Naive thymus-derived CD8-positive, alpha-beta T cell (primary cell): ENCODE results near the gene FBXL17. TPM values are rescaled to one million over a fixed set of nuclear protein-coding genes. Genes with fewer than 3 reads are reported as not detected.

Source experiments
- ATAC-seq, 2 donors: fragments of 150-1000 bp; cut with Tn5 transposase in 1 of 2; sonication (Bioruptor Pico), chemical (Tn5 transposase) in 1 of 2; 1 replicate in 1 of 2; 2 replicates in 1 of 2; pipeline ENCODE4 v1.10.0; 2021; ENCODE audit warnings: mild to moderate bottlenecking in 2 of 2, moderate library complexity in 2 of 2
- POLR2A ChIA-PET: fragments of 350-600 bp; sonication (Branson Sonifier 250); formaldehyde crosslinking; loops from one replicate; lab custom pipeline; 2021; ENCODE audit warnings: antibody characterized with exemption; lab: Charles Lee
- DNase-seq, 10 donors: peaks; one replicate each; pipeline versions ENCODE4 v3.0.0 to v3.0.0-alpha.2; 2020 to 2022
- H3K27ac Mint-ChIP-seq, 10 donors: one replicate each; pipeline ENCODE4 v1.8.0; 2020 to 2022; ENCODE audit warnings: mild to moderate bottlenecking in 10 of 10, mixed read lengths in 10 of 10, moderate library complexity in 4 of 10, inconsistent platforms in 1 of 10
- H3K27me3 Mint-ChIP-seq, 5 donors: one replicate each; pipeline ENCODE4 v1.8.0; 2021 to 2022; ENCODE audit warnings: mixed read lengths in 5 of 5
- H3K36me3 Mint-ChIP-seq, 3 donors: one replicate each; pipeline ENCODE4 v1.8.0; 2020 to 2022; ENCODE audit warnings: mixed read lengths in 3 of 3, mild to moderate bottlenecking in 2 of 3, inconsistent platforms in 1 of 3
- H3K4me1 Mint-ChIP-seq, 4 donors: one replicate each; pipeline ENCODE4 v1.8.0; 2021 to 2022; ENCODE audit warnings: mixed read lengths in 4 of 4
- H3K4me3 Mint-ChIP-seq, 10 donors: one replicate each; pipeline ENCODE4 v1.8.0; 2020 to 2022; ENCODE audit warnings: mild to moderate bottlenecking in 10 of 10, mixed read lengths in 10 of 10, moderate library complexity in 6 of 10, inconsistent platforms in 1 of 10
- H3K9me3 Mint-ChIP-seq, 9 donors: one replicate each; pipeline ENCODE4 v1.8.0; 2020 to 2022; ENCODE audit warnings: mixed read lengths in 9 of 9, mild to moderate bottlenecking in 3 of 9, inconsistent platforms in 1 of 9, moderate library complexity in 1 of 9
- polyA plus RNA-seq, 3 donors: library from polyadenylated mRNA; unstranded; fragments of 300-500 nt; fragmentation: Illumina TruSeq; gene quantifications; one replicate each; pipeline ENCODE4 v1.2.3, GENCODE V29; 2021
- total RNA-seq, 8 experiments: library from RNA in 2 of 8; stranded (reverse) in 2 of 8; gene quantifications; one replicate each; pipeline ENCODE4 v1.2.3 and lab custom pipeline; 2021 to 2026

FBXL17 gene
- total and polyA plus RNA-seq, 5 experiments from 2014 or later: 4.6 to 25.1 (median 5.0) TPM

DNA sequence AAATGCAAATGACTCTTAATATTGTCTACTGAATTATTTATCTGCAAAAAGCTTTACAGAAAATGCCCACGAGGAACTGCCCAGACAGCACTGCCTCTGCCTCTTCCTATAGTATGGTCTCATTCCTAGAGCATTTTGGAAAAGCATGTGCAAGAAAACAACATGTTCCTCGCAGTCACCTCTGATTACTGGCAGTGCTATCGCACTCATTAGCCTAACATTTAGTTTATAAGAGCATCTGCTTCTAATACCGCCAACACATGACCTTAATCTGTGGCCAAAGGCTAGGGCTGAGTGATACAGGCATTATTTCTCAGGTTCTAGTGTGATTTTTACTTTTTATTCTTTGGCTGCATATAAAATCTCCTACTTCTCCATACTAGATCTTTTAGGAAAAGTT is 259.2 kb downstream of the FBXL17 start:
- Mint-ChIP-seq H3K4me1 (peaks cover 0 to 2% (median 0%) of the 10 kb centered on the region in 4 donors), H3K27ac (no peak overlapping the region), H3K27me3 (no peaks in the 10 kb centered on the region), H3K9me3 (no peaks in the 10 kb centered on the region), H3K36me3 (peaks cover 4 to 15% (median 8%) of the 10 kb centered on the region in 3 donors), H3K4me3 (no peak overlapping the region)
- DNase-seq (no peak), ATAC-seq (no peak)
- POLR2A ChIA-PET: no interaction called here

DNA sequence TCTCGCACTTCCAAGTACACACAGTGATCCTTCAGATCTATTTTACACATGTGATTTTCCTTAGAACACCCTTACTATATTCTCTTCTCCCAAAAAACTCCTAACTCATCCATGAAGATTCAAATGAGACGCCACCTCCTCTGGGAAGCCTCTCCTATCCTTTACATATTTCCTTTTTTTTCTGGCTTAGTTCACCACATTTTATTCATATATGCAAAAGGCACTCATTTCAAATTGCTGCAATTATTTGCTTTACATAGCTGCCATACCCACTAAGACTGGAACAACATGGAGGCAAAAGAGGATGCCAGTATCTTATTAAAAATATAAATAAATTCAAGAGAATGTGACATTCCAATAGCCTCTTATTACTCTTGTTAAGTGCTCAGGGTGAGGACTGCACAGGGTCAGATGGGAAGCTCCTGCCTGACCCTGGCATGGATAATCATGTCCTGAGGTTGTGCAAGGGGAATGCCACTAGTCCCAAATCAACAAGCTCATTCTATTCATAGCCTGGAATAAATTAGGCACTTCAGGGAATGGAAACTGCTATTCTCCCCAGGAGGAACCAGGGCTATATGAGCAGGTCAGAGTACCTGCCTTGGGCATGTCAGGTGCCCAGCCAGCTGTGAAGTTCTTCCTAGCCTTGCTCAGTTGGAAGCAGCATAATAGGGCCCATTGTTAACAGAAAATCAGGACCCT is 262.9 kb downstream of the FBXL17 start:
- peaks cover 10 to 35% (median 13%) of the 10 kb centered on the region in 3 donors for H3K36me3 Mint-ChIP-seq
- peaks cover 0 to 3% (median 0%) of the 10 kb centered on the region in 9 donors for H3K9me3 Mint-ChIP-seq
- POLR2A ChIA-PET: no interaction called here
- ATAC-seq (no peak), DNase-seq (no peak)
- no peak overlapping the region for H3K27ac Mint-ChIP-seq
- H3K4me1 Mint-ChIP-seq: peaks cover 0 to 2% (median 0%) of the 10 kb centered on the region in 4 donors
- no peaks in the 10 kb centered on the region for H3K27me3 Mint-ChIP-seq
- no peak overlapping the region for H3K4me3 Mint-ChIP-seq

DNA sequence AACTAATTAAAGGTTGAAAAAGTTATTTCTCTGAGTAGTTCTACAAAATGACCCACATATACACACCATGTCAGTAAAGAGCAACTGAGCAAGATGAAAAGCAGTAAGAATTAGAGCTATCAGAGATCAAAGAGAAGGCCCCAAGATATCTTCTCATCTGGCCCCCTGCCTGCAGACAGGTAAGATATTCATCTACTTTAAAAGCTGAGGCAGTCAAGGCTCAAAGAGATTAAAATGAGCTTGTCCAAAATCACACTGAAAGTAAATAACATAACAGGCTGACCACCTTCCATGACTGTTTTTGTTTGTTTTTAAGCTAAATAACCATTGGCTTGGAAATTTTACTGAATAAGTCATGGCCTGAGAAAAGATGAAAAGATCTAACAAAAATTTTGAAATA is 266.2 kb downstream of the FBXL17 start:
- POLR2A ChIA-PET: no interaction called here
- no peak for ATAC-seq
- peaks cover 0 to 3% (median 0%) of the 10 kb centered on the region in 4 donors for H3K4me1 Mint-ChIP-seq
- no peak overlapping the region for H3K27ac Mint-ChIP-seq
- peaks cover 15 to 47% (median 31%) of the 10 kb centered on the region in 3 donors for H3K36me3 Mint-ChIP-seq
- DNase-seq: no peak
- no peaks in the 10 kb centered on the region for H3K27me3 Mint-ChIP-seq
- H3K9me3 Mint-ChIP-seq: peaks cover 0 to 19% (median 3%) of the 10 kb centered on the region in 9 donors
- H3K4me3 Mint-ChIP-seq: no peak overlapping the region

DNA sequence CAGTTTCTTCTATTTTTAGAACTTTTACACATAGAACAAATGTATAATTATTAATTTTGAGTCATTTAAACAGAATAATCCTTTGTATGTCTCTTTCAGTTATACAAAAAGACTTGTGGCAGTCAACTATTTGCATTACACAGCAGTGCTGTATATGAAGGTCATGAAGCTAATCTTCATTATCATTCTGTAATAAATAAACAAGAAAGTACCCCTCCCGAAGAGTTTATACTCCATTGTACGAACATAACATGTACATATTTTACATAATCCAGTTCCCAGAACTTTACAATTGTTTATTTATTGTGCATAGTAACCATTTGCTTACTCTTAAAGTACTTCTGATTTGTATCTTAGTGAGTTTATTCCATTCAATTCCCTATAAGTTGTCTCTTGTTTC is 267.9 kb downstream of the FBXL17 start:
- Mint-ChIP-seq H3K4me3 (no peak overlapping the region), H3K9me3 (peaks cover 0 to 19% (median 3%) of the 10 kb centered on the region in 9 donors), H3K36me3 (peaks cover 11 to 45% (median 31%) of the 10 kb centered on the region in 3 donors), H3K27ac (no peak overlapping the region), H3K27me3 (no peaks in the 10 kb centered on the region), H3K4me1 (peaks cover 0 to 3% (median 0%) of the 10 kb centered on the region in 4 donors)
- POLR2A ChIA-PET: no interaction called here
- no peak for DNase-seq
- ATAC-seq: no peak

DNA sequence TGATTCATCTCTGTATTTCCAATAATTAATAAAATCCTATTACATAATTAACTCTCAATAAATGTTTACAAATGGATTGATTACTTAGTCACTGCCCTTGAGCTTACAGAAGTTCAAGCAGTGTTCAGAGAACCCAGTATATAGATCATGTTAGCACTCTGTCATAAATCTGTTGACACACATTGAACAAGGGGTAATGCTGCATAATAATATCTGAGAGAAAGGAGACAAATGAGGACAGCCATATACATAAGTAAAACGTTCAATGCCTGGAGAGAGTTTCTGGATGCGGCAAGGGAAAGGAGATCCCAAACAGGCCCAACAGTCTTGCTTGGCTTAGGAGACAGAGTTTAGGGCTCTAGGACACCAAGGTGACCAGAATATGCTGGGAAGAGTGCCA is 270.2 kb downstream of the FBXL17 start:
- Mint-ChIP-seq H3K36me3 (peaks cover 17 to 42% (median 32%) of the 10 kb centered on the region in 3 donors), H3K27ac (no peak overlapping the region), H3K4me1 (peaks cover 0 to 5% (median 1%) of the 10 kb centered on the region in 4 donors), H3K27me3 (no peaks in the 10 kb centered on the region), H3K4me3 (no peak overlapping the region), H3K9me3 (peaks cover 0 to 19% (median 3%) of the 10 kb centered on the region in 9 donors)
- DNase-seq (no peak), ATAC-seq (no peak)
- POLR2A ChIA-PET: no interaction called here

DNA sequence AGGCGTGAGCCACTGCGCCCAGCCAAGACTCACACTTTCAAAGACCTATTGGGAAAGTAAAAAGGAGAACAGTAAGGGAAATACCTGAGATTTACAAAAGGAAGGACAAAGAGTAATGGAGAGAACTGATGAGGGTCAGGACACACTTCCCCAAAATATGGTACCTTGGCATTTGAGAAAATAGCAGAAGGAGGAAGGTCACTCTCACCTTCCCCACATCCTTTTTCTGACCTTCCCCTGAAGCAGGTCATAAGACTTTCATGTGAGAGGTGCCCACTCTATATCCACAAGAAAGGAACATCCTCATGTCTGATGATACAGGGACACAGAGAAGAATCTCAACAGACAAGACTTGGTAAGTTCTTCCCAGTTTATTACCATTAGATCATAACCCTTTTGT is 272.8 kb downstream of the FBXL17 start:
- H3K9me3 Mint-ChIP-seq: peaks cover 0 to 17% (median 3%) of the 10 kb centered on the region in 9 donors
- H3K4me1 Mint-ChIP-seq: peaks cover 0 to 5% (median 1%) of the 10 kb centered on the region in 4 donors
- peaks cover 24 to 47% (median 30%) of the 10 kb centered on the region in 3 donors for H3K36me3 Mint-ChIP-seq
- H3K27me3 Mint-ChIP-seq: no peaks in the 10 kb centered on the region
- no peak overlapping the region for H3K27ac Mint-ChIP-seq
- DNase-seq (no peak), ATAC-seq (no peak)
- POLR2A ChIA-PET: interaction anchor here (0.7 kb wide), 1 partner anchor 738 kb away, joined by 3 read pairs; no protein-coding TSS in a partner anchor
- no peak overlapping the region for H3K4me3 Mint-ChIP-seq

DNA sequence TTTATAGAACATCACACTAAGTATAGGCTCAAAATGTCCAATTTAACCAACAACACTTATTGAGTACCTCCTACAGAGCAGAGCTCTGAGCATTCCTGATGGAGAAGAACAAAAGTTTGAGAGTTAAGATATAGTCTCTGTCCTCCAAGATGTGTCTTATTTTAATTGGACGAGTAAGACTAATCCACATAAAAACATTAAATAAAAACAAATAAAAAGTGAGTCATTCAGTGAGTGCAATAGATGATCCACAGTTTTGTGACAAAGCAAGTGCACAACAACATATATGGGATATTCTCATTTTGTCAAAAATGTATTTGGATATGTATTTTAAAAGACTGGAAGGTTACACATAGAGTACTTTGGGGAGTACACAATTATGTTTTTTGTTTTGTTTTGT is 277.4 kb downstream of the FBXL17 start:
- ATAC-seq (no peak), DNase-seq (no peak)
- POLR2A ChIA-PET: no interaction called here
- H3K36me3 Mint-ChIP-seq: peaks cover 5 to 39% (median 24%) of the 10 kb centered on the region in 3 donors
- H3K9me3 Mint-ChIP-seq: peaks cover 0 to 2% (median 0%) of the 10 kb centered on the region in 9 donors
- no peak overlapping the region for H3K27ac Mint-ChIP-seq
- peaks cover 0 to 3% (median 1%) of the 10 kb centered on the region in 4 donors for H3K4me1 Mint-ChIP-seq
- no peak overlapping the region for H3K4me3 Mint-ChIP-seq
- no peaks in the 10 kb centered on the region for H3K27me3 Mint-ChIP-seq

DNA sequence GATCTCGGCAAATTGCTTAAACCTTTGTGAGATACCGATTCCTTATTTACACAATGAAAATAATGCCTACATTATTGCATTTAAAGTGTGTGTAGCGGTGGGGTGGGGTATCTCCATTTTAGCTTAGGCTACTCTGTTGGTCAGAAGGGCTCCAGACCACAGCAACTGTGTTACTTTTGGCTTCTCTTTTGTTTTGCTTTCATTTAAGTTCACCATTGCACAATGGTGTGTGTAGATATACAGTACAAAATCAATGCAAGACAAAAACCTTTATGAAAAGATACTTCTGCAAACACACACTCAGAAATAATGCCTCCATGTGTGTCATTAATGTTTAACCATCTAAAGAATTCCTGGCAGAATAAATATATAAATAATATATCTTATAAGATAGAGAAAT is 279.4 kb downstream of the FBXL17 start:
- Mint-ChIP-seq H3K4me1 (no peaks in the 10 kb centered on the region), H3K27me3 (no peaks in the 10 kb centered on the region), H3K9me3 (peaks cover 0 to 2% (median 0%) of the 10 kb centered on the region in 9 donors), H3K4me3 (no peak overlapping the region), H3K36me3 (peaks cover 0 to 33% (median 18%) of the 10 kb centered on the region in 3 donors), H3K27ac (no peak overlapping the region)
- POLR2A ChIA-PET: no interaction called here
- ATAC-seq: no peak
- DNase-seq: no peak

DNA sequence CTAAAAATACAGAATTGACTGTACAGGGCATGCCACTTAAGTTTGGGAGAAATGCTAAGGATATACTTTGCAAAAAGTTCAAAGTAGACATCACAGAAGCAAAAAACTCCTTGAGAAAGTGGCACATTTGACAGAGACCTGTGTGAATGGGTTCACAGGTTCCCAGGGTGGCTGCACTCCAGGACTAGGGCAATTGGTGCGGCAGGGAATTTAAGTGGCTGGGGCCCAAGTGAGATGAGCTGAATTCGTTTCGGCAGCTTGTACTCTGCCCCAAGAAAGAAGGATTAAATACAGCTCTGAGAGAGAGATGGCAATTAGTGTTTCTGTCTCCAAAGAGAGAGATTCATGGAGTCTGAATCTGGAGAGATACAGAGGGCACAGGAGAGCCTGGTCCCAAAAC is 280.1 kb downstream of the FBXL17 start:
- H3K36me3 Mint-ChIP-seq: peaks cover 0 to 29% (median 18%) of the 10 kb centered on the region in 3 donors
- H3K4me3 Mint-ChIP-seq: no peak overlapping the region
- POLR2A ChIA-PET: no interaction called here
- no peaks in the 10 kb centered on the region for H3K4me1 Mint-ChIP-seq
- H3K27ac Mint-ChIP-seq: no peak overlapping the region
- no peak for DNase-seq
- no peak for ATAC-seq
- no peaks in the 10 kb centered on the region for H3K27me3 Mint-ChIP-seq
- peaks cover 0 to 2% (median 0%) of the 10 kb centered on the region in 9 donors for H3K9me3 Mint-ChIP-seq

DNA sequence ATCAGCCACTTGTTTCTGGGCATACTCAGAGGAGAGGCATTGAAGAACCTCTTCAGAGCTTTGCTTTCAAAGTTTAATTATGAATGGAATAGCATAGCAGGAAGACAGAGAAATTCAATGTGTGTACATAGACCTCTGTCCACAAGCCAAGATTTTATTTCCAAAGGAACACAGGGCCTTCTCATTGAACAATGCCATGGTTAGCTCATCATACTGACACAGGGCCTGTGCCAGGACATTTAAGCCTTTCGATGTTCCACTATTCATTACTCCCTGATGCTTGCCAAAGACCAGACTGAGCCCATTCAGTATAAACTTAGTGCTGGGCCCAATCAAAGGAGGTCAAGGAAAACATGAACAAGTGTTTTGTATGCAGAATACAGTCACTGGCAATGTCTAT is 280.8 kb downstream of the FBXL17 start:
- no peak overlapping the region for H3K27ac Mint-ChIP-seq
- no peaks in the 10 kb centered on the region for H3K27me3 Mint-ChIP-seq
- DNase-seq (no peak), ATAC-seq (no peak)
- H3K36me3 Mint-ChIP-seq: peaks cover 0 to 24% (median 14%) of the 10 kb centered on the region in 3 donors
- H3K9me3 Mint-ChIP-seq: no peaks in the 10 kb centered on the region
- no peaks in the 10 kb centered on the region for H3K4me1 Mint-ChIP-seq
- POLR2A ChIA-PET: no interaction called here
- no peak overlapping the region for H3K4me3 Mint-ChIP-seq

DNA sequence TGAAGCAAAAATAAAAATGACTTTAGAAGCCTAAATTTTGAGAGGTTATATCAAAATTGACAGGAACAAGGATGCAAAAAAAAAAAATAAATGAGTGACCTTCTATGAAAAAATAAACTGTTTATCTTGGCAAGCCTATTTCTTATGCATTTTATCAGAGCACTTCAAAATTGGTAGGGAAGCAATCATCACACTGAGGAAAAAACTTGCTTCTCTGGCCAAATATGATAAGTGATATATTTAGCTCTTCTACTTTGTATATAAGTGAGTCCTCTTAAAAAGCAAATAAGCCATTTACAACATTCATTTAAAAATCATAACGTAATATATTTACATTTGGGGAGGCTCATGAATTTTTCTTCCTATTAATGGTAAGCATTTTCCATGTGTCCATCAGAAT is 287.1 kb downstream of the FBXL17 start:
- POLR2A ChIA-PET: no interaction called here
- no peaks in the 10 kb centered on the region for H3K9me3 Mint-ChIP-seq
- no peak overlapping the region for H3K27ac Mint-ChIP-seq
- ATAC-seq: no peak
- peaks cover 0 to 7% (median 0%) of the 10 kb centered on the region in 3 donors for H3K36me3 Mint-ChIP-seq
- no peaks in the 10 kb centered on the region for H3K27me3 Mint-ChIP-seq
- no peak overlapping the region for H3K4me3 Mint-ChIP-seq
- H3K4me1 Mint-ChIP-seq: no peaks in the 10 kb centered on the region
- no peak for DNase-seq

DNA sequence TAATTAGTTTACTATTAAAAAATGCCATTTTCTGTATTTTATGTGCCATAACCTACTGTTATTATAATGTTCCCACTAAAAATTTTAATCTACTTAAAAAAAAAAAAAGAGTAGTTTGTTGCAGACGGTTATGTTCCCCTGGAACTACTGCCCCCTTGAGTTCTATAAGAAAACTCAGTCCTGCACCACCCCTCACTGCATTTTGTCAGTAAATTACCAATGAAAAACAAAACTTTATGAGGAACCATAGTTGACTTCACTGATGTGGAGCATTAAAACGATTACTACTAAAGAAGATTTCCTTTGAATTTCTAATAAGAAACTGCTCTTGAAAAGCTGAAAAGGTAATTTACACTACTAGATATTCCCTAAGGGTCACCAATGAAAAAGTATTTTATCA is 288.7 kb downstream of the FBXL17 start:
- H3K27ac Mint-ChIP-seq: no peak overlapping the region
- POLR2A ChIA-PET: no interaction called here
- no peaks in the 10 kb centered on the region for H3K4me1 Mint-ChIP-seq

DNA sequence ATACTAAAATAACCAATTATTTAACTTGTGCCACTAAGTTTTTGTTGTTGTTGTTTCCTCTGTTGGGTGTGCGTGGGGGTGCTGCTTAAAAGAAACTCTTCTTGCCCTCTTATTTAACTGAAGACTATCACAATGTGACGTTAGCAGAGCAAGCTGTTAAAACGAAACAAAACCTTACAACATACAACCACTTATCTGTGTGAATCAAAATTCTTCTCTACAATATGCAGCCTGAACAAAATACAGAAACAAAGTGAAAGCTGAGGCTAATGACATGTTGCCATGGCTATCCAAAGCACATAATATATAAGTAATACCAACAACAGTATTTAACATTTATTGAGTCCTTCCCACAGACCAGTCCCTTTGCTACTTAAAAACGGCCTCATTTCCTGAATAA is 291.0 kb downstream of the FBXL17 start:
- Mint-ChIP-seq H3K9me3 (no peaks in the 10 kb centered on the region), H3K27me3 (no peaks in the 10 kb centered on the region), H3K27ac (no peak overlapping the region), H3K4me3 (no peak overlapping the region), H3K4me1 (peaks cover 0 to 2% (median under 1%) of the 10 kb centered on the region in 4 donors), H3K36me3 (peaks cover 0 to 13% (median 11%) of the 10 kb centered on the region in 3 donors)
- no peak for DNase-seq
- POLR2A ChIA-PET: no interaction called here
- ATAC-seq: no peak

More for the DNA sequence above, 288.7 kb downstream of the FBXL17 start:
- Mint-ChIP-seq H3K9me3 (no peaks in the 10 kb centered on the region), H3K27me3 (no peaks in the 10 kb centered on the region), H3K36me3 (peaks cover 0 to 7% (median 3%) of the 10 kb centered on the region in 3 donors), H3K4me3 (no peak overlapping the region)
- DNase-seq: no peak
- no peak for ATAC-seq
